ENCODE measurements around the gene ITGB7.

ITGB7 gene

GRCh38 chr12:53231671-53231920, 24.5 kb upstream of the ITGB7 start:
- no peak for DNase-seq

GRCh38 chr12:53230108-53230845, 23.2 kb upstream of the ITGB7 start:
- no peak for DNase-seq

- no peak for DNase-seq
Measured at GRCh38 chr12:53229454-53229853, 22.4 kb upstream of the ITGB7 start.

- no peak for DNase-seq
Measured at GRCh38 chr12:53227836-53228235, 20.8 kb upstream of the ITGB7 start.

- no peak for DNase-seq
Measured at GRCh38 chr12:53227341-53227740, 20.3 kb upstream of the ITGB7 start.

- DNase-seq = no peak
Measured at GRCh38 chr12:53226815-53227214, 19.8 kb upstream of the ITGB7 start.

GRCh38 chr12:53225635-53226424, 18.8 kb upstream of the ITGB7 start:
- DNase-seq = no peak

- no peak for DNase-seq
Measured at GRCh38 chr12:53224897-53225634, 18.0 kb upstream of the ITGB7 start.

GRCh38 chr12:53224061-53224896, 17.2 kb upstream of the ITGB7 start:
- no peak for DNase-seq

- no peak for DNase-seq
Measured at GRCh38 chr12:53223389-53224060, 16.5 kb upstream of the ITGB7 start.

GRCh38 chr12:53222806-53223261, 15.8 kb upstream of the ITGB7 start:
- no peak for DNase-seq

- DNase-seq = no peak
Measured at GRCh38 chr12:53222170-53222721, 15.2 kb upstream of the ITGB7 start.

- DNase-seq = no peak
Measured at GRCh38 chr12:53221203-53222080, 14.4 kb upstream of the ITGB7 start.

- no peak for DNase-seq
Measured at GRCh38 chr12:53220694-53221202, 13.7 kb upstream of the ITGB7 start.

- DNase-seq = no peak
Measured at GRCh38 chr12:53219956-53220693, 13.1 kb upstream of the ITGB7 start.

GRCh38 chr12:53219292-53219955, 12.4 kb upstream of the ITGB7 start:
- no peak for DNase-seq

GRCh38 chr12:53218551-53219291, 11.7 kb upstream of the ITGB7 start:
- no peak for DNase-seq

GRCh38 chr12:53217931-53218307, 10.9 kb upstream of the ITGB7 start:
- no peak for DNase-seq

Measured in NCI-H2081 treated with DMSO at 0.1 percent for 48 hours (cell line).